Left renal pelvis (tissue), 4 donors: ENCODE data around the gene BMPER. TPM values are rescaled to one million over a fixed set of nuclear protein-coding genes. Genes with fewer than 3 reads are reported as not detected.
"Not testable (repeated sequence)": the region's sequence is repeated elsewhere in the genome, so short reads cannot be mapped to it uniquely, and the experiment has no call there.

ENCODE experiments used
- DNase-seq, 4 donors: peaks; one replicate each; pipeline ENCODE4 v3.0.0-alpha.2; 2013; ENCODE audit warnings: low read depth in 4 of 4, low spot score in 3 of 4
- polyA plus RNA-seq, 4 donors: library from polyadenylated mRNA; unstranded; fragments of 120-200 nt; gene quantifications; one replicate each; pipeline ENCODE4 v1.2.1, GENCODE V29; 2013; ENCODE audit not compliant: insufficient read length in 4 of 4

Gene BMPER
- polyA plus RNA-seq, 4 donors, result 20.8 to 53.0 (median 25.2) TPM

GRCh38 chr7:34162027-34162565, 256.8 kb downstream of the BMPER start:
- no peak for DNase-seq

DNA sequence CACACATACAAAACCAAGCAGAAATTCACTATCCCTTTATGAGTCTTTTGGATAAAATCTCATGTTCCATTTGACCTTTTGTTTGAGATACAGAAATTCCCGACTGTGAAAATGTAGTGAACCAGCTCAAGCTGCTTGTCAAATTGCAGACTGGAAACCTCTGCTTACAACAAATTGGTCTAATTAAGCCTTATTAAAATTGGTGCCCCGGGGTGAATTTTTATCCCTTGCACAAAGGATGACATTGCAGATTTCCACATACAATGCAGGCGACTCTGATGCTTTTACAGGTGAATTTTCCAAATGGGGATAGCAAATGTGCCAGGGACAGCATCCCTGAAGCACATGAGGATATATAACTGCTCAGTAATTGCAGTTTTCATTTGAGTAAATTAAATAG, 257.3 kb downstream of the BMPER start:
- no peak for DNase-seq

- no peak for DNase-seq
Observed at GRCh38 chr7:34163956-34164355, 258.6 kb downstream of the BMPER start.

GRCh38 chr7:34165466-34165865, 260.1 kb downstream of the BMPER start:
- DNase-seq, result no peak

DNA sequence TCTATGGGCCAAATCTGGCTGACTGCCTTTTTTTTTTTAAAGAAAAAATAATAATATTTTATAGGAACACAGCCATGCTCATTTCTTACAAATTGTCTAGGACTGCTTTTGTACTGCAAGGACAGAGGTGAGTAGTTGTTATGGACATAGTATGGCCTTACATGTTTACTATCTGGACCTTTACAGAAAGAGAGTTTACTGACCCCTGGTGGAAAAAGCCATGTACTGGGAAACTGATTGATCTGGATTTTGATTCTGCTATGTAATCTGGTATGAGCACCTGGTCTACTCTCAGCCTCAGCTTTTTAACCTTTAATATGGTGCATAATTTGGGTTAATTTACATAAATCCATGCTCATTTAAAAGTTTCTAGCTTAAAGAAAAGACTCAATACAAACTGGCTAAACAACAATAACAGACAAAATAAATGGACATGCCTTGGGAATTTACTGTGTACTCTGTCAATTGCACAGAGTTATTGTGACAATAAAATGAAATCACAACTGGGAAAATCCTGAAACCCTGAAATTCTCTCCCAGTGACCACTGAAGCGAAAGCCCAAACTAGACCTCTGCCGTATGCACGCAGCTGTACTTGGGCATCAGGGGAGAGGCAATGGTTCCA, 260.7 kb downstream of the BMPER start:
- no peak for DNase-seq

DNA sequence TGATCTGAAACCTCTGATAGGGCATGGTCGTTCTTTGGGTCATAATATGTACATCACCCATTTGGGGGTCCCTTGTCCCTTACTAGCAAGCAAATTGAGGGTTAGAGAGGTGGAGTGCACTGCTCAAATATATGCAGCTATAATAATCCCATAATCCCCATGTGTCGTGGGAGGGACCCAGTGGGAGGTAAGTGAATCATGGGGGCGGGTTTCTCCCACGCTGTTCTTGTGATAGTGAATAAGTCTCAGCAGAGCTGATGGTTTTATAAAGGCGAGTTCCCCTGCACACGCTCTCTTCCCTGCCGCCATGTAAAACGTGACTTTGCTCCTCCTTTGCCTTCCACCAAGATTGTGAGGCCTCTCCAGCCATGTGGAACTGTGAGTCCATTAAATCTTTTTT, 262.7 kb downstream of the BMPER start:
- DNase-seq, result no peak

DNA sequence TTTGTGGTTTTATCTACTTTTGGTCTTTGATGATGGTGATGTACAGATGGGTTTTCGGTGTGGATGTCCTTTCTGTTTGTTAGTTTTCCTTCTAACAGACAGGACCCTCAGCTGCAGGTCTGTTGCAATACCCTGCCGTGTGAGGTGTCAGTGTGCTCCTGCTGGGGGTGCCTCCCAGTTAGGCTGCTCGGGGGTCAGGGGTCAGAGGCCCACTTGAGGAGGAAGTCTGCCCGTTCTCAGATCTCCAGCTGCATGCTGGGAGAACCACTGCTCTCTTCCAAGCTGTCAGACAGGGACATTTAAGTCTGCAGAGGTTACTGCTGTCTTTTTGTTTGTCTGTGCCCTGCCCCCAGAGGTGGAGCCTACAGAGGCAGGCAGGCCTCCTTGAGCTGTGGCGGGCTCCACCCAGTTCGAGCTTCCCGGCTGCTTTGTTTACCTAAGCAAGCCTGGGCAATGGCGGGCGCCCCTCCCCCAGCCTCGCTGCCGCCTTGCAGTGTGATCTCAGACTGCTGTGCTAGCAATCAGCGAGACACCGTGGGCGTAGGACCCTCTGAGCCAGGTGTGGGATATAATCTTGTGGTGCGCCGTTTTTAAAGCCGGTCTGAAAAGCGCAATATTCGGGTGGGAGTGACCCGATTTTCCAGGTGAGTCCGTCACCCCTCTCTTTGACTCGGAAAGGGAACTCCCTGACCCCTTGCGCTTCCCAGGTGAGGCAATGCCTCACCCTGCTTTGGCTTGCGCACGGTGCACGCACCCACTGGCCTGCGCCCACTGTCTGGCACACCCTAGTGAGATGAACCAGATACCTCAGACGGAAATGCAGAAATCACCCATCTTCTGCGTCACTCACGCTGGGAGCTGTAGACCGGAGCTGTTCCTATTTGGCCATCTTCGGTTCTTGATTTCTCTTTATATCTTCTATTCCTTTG, 269.6 kb downstream of the BMPER start:
- not testable (repeated sequence) for DNase-seq

DNA sequence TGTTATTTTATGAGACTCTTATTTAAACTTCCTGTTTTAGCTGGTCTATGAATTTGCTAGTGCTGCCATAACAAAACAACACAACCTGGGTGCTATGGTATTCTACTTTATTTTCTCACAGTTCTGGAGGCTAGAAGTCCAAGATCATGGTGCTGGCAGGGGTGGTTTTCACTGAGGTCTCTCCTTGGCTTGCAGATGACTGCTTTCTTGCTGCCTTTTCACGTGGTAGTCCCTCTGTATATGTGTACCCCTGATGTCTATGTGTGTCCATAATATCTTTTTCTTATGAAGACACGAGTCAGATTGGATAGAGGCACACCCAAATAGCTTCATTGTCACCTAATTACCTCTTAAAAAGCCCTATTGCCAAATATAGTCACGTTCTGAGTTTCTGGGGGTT, 270.5 kb downstream of the BMPER start:
- DNase-seq, result no peak

GRCh38 chr7:34177476-34177875, 272.1 kb downstream of the BMPER start:
- DNase-seq, result peak in 1 of 4 donors; percentile 24

DNA sequence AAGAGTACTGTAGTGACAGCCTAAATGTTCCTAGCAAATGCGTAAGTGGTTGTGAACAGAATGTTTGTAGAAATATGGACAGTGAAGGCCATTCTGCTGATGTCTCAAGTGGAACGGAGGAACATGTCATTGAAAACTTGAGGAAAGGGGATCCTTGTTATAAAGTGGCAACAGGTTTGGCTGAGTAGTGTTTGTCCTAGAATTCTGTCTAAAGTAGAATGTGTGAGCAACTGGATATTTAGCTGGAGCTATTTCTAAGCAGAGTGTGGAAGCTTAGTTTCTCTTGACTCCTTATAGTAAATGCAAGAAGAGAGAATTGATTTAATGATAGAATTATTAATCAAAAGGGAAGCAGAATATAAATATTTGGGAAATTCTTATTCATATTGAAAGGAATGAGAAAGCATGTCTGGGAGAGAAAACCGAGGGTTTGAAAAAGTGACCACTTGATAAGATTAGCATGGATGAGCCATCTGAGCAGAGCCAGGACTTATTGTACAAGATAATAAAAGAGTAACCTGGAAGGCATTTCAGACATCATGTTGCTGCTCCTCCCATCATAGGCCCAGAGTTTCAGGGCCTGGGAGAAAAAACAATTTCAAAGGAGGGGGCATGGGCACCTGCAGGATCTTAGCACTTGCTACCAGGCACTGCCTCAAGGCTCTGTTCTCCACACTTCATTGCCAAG, 276.1 kb downstream of the BMPER start:
- no peak for DNase-seq

- no peak for DNase-seq
Observed at GRCh38 chr7:34184466-34184865, 279.1 kb downstream of the BMPER start.

GRCh38 chr7:34187798-34188307, 282.5 kb downstream of the BMPER start:
- no peak for DNase-seq

- no peak for DNase-seq
Observed at GRCh38 chr7:34189031-34189430, 283.7 kb downstream of the BMPER start.

DNA sequence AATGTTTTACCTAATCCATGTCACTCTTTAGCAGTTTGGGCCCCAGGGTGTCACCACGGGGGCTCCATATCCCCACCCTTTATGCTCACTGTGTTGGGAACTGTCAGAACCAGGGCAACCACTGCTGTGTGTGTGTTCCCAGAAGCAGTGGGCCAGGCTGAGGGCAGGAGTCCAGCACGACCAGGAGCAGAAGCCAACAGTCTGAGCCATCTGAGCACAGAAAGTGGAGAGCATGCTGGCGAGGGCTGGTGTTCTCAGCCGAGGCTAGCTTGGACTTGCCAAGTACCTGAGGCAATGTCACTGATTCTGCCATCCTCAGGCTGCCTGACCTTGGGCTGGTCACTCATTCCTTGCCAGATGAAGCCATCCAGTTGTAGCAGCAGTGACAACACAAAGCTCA, 285.0 kb downstream of the BMPER start:
- no peak for DNase-seq

GRCh38 chr7:34191162-34191561, 285.8 kb downstream of the BMPER start:
- DNase-seq, result no peak

DNA sequence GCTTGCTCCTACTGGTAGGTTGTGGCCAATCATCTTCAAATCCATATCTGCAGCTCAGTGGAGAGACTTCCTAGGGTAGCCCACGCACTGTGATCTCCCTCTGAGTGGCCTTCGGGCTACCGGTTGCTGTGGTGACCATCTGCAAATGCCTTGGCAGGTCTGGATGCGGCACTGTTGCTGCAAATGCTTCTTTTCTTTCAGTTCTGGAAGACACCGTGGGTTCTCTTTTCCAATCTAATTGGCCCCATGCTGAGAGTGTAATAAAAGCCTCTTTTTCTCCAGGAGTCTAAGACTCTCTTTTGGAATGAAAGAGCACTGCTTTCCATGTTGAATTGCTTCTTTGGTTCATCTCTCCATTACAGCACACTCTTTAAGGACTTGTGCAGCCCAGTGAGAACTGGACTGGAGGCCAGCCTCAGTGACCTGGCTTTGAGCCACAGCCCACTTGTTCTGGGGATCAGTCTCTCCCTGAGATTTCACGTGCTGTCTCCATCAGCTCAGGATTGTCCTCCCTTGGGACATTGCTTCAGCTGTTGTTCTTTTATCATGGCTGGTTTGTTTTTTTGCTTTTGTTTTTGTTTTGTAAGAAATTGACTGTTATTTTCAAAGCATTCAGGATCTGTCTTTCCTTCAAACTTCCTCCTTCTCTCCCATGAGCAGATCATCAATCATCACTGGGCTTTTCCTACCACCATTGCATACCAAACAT, 286.6 kb downstream of the BMPER start:
- no peak for DNase-seq

GRCh38 chr7:34192906-34193305, 287.6 kb downstream of the BMPER start:
- no peak for DNase-seq

- no peak for DNase-seq
Observed at GRCh38 chr7:34198231-34198641, 292.9 kb downstream of the BMPER start.
